ENCODE measurements around the gene HYPK.

- TF ChIP-seq CTCF (conservative IDR thresholded peaks at IDR 0.05), result no peak
- TF ChIP-seq EZH2 (IDR thresholded peaks at IDR 0.05; ENCODE audit: low read depth), result no peak
Measured at GRCh38 chr15:43794269-43795037, 5.9 kb upstream of the HYPK start.
